NCI-H524 treated with DMSO at 0.1 percent for 48 hours (cell line): ENCODE data around the gene CDC42EP4.

Experiments
- DNase-seq: peaks from one replicate; lab custom pipeline; 2025; lab: John Stamatoyannopoulos, UW

Gene CDC42EP4

GRCh38 chr17:73300392-73300791 lies 11.4 kb downstream of the CDC42EP4 start:
- no peak for DNase-seq

GRCh38 chr17:73297934-73298861 lies 13.6 kb downstream of the CDC42EP4 start:
- no peak for DNase-seq

- no peak for DNase-seq
These were observed 18.3 kb downstream of the CDC42EP4 start for GRCh38 chr17:73293480-73293911.

GRCh38 chr17:73293031-73293430 lies 18.8 kb downstream of the CDC42EP4 start:
- DNase-seq, result no peak

GRCh38 chr17:73292031-73292531 lies 19.7 kb downstream of the CDC42EP4 start:
- DNase-seq, result no peak

GRCh38 chr17:73291260-73291801 lies 20.5 kb downstream of the CDC42EP4 start:
- DNase-seq, result no peak

GRCh38 chr17:73290399-73291259 lies 21.2 kb downstream of the CDC42EP4 start:
- no peak for DNase-seq

- DNase-seq, result no peak
These were observed 22.1 kb downstream of the CDC42EP4 start for GRCh38 chr17:73289549-73290254.

- no peak for DNase-seq
These were observed 23.1 kb downstream of the CDC42EP4 start for GRCh38 chr17:73288534-73289302.

GRCh38 chr17:73286863-73287296 lies 24.9 kb downstream of the CDC42EP4 start:
- no peak for DNase-seq

- DNase-seq, result no peak
These were observed 25.6 kb downstream of the CDC42EP4 start for GRCh38 chr17:73285916-73286862.

GRCh38 chr17:73285603-73285908 lies 26.2 kb downstream of the CDC42EP4 start:
- DNase-seq, result no peak

- no peak for DNase-seq
These were observed 26.7 kb downstream of the CDC42EP4 start for GRCh38 chr17:73284906-73285602.

GRCh38 chr17:73284354-73284753 lies 27.4 kb downstream of the CDC42EP4 start:
- no peak for DNase-seq

- no peak for DNase-seq
These were observed 27.9 kb downstream of the CDC42EP4 start for GRCh38 chr17:73283841-73284282.

GRCh38 chr17:73283250-73283649 lies 28.6 kb downstream of the CDC42EP4 start:
- no peak for DNase-seq

- DNase-seq, result no peak
These were observed 29.2 kb downstream of the CDC42EP4 start for GRCh38 chr17:73282629-73283028.

GRCh38 chr17:73281928-73282327 lies 29.9 kb downstream of the CDC42EP4 start:
- no peak for DNase-seq

GRCh38 chr17:73280191-73280590 lies 31.6 kb downstream of the CDC42EP4 start:
- no peak for DNase-seq
